Measurements from ENCODE around the gene SCAPER.
A peak's percentile ranks its signal among the peaks of the same experiment; 100 is the strongest.
"Not testable (repeated sequence)": the region's sequence is repeated elsewhere in the genome, so short reads cannot be mapped to it uniquely, and the experiment has no call there.

Gene SCAPER

GRCh38 chr15:76912430-76912829 lies 7.3 kb upstream of the SCAPER start:
- no peak for DNase-seq

GRCh38 chr15:76905855-76906254 lies 715 bp upstream of the SCAPER start:
- DNase-seq = no peak

DNA sequence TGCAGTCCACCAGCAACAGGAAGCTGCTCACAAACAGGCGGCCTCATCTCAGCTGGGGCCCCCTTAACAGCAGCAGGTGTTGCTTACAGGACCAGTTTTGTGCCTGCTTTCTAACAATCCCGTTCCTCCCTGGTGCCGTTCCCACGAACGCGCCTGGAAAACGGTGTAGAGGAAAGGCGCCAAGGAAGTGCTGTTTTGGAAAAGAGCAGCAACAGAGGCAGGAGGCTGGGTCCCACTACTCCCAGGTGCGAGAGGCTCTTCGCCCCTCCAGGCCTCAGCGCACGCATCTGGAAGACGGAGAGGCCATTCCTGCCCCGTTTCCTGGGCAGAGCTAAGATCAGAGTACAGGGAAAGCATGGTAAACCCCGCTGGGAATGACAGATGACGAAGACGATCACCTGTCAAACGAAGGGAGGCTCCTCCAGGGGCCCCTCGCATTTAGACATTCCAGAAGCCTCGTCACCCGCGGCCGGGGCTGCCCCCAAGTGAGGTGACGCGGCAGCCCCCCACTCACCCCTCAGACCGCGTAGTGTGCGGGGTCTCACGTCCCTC lies 603 bp downstream of the SCAPER start:
- no peak for DNase-seq

- peak in 1 of 2 experiments; percentile 4 for DNase-seq
Measured at GRCh38 chr15:76903251-76903681, 1.9 kb downstream of the SCAPER start.

DNA sequence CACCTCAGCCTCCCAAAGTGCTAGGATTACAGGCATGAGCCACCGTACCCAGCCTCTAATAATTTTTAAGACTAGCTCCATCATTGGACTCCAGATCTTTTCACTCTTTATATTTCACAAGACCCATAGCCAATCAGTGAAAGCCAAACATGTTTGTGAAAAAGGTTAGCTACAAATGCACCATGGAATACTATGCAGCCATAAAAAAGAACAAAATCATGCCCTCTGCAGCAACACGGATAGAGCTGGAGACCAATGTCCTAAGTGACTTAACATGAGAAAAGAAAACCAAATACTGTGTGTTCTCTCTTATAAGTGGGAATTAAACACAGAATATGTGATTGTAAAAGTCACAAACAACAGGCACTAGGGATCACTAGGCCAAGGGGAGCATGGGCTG lies 3.2 kb downstream of the SCAPER start:
- no peak for DNase-seq

GRCh38 chr15:76899931-76900310 lies 5.2 kb downstream of the SCAPER start:
- DNase-seq = not testable (repeated sequence)

- DNase-seq = not testable (repeated sequence)
Measured at GRCh38 chr15:76899176-76899930, 5.8 kb downstream of the SCAPER start.

- no peak for DNase-seq
Measured at GRCh38 chr15:76898102-76898501, 7.0 kb downstream of the SCAPER start.

DNA sequence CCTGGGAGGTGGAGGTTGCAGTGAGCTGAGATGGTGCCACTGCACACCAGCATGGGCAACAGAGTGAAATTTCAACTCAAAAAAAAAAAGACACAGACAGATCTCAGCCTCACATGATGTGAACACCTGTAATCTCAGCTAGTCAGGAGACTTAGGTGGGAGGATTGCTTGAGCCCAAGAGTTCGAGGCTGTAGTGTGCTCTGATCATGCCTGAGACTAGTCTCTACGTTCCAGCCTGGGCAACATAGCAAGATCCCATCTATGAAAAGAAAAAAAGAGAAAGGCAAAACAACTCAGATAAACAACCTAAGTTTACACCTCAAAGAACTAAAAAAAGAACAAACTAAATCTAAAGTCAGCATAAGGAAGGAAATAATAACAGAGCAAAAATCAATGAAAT lies 11.0 kb downstream of the SCAPER start:
- DNase-seq = no peak

GRCh38 chr15:76892836-76893235 lies 12.3 kb downstream of the SCAPER start:
- not testable (repeated sequence) for DNase-seq

GRCh38 chr15:76887280-76888141 lies 17.6 kb downstream of the SCAPER start:
- not testable (repeated sequence) for DNase-seq

GRCh38 chr15:76885212-76885611 lies 19.9 kb downstream of the SCAPER start:
- DNase-seq = no peak

- DNase-seq = no peak
Measured at GRCh38 chr15:76875911-76876310, 29.2 kb downstream of the SCAPER start.

GRCh38 chr15:76873066-76873465 lies 32.1 kb downstream of the SCAPER start:
- DNase-seq = not testable (repeated sequence)

GRCh38 chr15:76871930-76872329 lies 33.2 kb downstream of the SCAPER start:
- no peak for DNase-seq

GRCh38 chr15:76868740-76869139 lies 36.4 kb downstream of the SCAPER start:
- DNase-seq = no peak

DNA sequence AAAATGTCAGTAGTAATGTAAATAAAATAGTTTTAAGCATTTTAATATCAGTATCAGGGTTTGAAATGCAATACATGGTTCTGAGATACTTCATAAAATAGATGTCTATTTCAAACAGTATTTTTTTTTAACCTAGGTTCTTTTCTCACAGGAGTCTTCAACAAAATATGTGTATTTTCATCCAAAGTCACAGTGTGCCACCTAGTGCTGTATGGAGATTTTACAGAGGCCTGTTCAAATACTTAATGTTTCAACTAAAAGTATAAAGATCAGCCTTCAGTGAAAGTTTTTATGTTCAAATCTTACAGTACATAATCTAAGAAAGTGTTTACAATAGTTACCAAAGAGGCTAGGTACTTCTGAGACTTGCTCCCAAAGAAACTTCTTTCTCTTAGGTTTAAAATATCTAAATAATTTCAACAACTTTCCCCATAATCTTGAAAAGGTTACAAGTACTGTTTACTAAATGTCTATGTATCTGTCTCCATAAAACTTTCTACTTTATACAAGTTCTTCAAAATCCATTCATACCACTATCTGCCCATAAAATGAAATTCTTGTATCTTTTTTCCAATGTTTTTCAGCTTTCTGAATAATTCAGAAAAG lies 38.3 kb downstream of the SCAPER start:
- DNase-seq = no peak

DNA sequence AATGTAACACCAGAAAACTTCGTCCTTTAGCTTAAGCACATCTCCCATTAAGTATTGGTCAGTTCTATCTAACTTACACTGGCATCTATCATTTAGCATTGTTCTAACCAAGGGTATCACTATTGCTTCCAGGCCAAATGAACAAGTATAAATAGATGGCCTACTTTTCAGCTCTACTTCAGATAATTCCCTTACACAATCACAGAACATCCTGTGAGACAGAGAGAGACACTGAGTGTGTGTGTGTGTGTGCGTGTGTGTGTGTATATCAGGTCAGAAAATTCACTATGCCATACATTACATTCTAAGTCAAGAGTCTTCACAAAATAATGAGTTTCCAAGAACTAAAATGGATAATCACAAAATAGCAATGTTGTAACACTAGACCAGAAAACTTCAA lies 39.1 kb downstream of the SCAPER start:
- DNase-seq = no peak

GRCh38 chr15:76865548-76865991 lies 39.6 kb downstream of the SCAPER start:
- no peak for DNase-seq

DNA sequence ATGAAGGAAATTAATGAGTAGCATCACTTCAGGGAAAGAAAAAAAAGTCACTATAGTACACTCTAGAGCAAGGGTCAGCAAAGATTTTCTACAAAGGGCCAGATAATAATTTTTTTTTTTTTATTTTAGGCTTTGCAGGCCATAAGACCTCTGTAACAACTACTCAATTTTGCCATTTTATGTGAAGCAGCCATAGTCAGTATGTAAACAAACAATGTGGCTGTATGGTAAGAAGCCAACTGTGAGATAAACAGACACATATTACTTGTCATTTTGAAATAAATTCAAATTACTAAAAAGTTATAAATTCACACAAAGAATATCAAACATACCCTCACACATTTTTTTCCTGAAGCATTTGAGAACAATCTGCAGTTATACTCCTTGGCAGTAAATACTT lies 40.6 kb downstream of the SCAPER start:
- no peak for DNase-seq

GRCh38 chr15:76863693-76864092 lies 41.4 kb downstream of the SCAPER start:
- no peak for DNase-seq

- DNase-seq = no peak
Measured at GRCh38 chr15:76863123-76863522, 42.0 kb downstream of the SCAPER start.

DNA sequence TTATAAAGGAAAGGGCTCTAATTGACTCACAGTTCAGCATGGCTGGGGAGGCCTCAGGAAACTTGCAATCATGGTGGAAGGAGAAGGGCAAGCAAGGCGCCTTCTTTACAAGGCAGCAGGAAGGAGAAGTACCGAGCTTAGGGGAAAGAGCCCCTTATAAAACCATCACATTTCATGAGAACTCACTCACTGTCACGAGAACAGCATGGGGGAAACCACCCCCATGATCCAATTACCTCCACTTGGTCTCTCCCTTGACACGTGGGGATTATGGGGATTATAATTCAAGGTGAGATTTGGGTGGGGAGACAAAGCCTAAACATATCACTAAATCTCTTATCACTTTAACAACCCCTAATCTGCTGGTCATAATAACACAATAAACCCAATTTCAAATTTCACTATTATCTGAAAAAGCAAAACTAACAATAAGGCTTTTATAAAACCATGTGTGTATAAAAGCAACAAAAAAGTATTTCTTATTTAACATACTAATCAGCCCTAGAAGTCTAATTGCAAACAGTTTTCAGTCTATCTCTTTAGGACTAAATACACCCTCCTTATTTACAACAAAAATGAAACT lies 43.2 kb downstream of the SCAPER start:
- no peak for DNase-seq

All from stimulated activated CD4-positive, alpha-beta T cell treated with anti-CD3 and anti-CD28 coated beads, Interleukin-4, amount 100 ng/mL, for 4 hours (primary cell).